H1 (cell line): ENCODE measurements around the gene PRR19. TPM values are rescaled to one million over a fixed set of nuclear protein-coding genes. Genes with fewer than 3 reads are reported as not detected.
"Not testable (repeated sequence)": the region's sequence is repeated elsewhere in the genome, so short reads cannot be mapped to it uniquely, and the experiment has no call there.

Experiments used
- CTCF ChIA-PET: fragments of 300-600 bp; sonication (Branson Sonifier 250); formaldehyde crosslinking; loops from one replicate; lab custom pipeline; 2021; ENCODE audit not compliant: partially characterized antibody; lab: Charles Lee
- POLR2A ChIA-PET: fragments of 300-600 bp; sonication (Branson Sonifier 250); formaldehyde crosslinking; loops from one replicate; lab custom pipeline; 2021; ENCODE audit warnings: inconsistent platforms; ENCODE audit not compliant: partially characterized antibody; lab: Charles Lee
- DNase-seq, 2 experiments: peaks; one replicate each; pipeline versions ENCODE4 v3.0.0 to v3.0.0-alpha.2; 2010 to 2022; ENCODE audit warnings: low spot score in 2 of 2, low read depth in 1 of 2, mixed read lengths in 1 of 2
- FAIRE-seq: peaks from 2 replicates; lab custom pipeline; 2011; peaks lifted over from hg19 to GRCh38; lab: Jason Lieb, UNC
- H2AFZ ChIP-seq: 2 replicates; pipeline ENCODE4 v1.8.1; 2012; ENCODE audit warnings: low read length, inconsistent platforms
- H2AK5ac ChIP-seq: 2 replicates; pipeline ENCODE4 v1.6.1; 2013; ENCODE audit warnings: low read depth, low read length
- H2BK120ac ChIP-seq: replicated peaks from 2 replicates; pipeline ENCODE3; 2013; ENCODE audit warnings: low read depth, low read length, inconsistent platforms
- H2BK12ac ChIP-seq: 2 replicates; pipeline ENCODE4 v1.6.1; 2013; ENCODE audit warnings: low read depth, low read length
- H2BK15ac ChIP-seq: 2 replicates; pipeline ENCODE4 v1.6.1; 2013; ENCODE audit warnings: low read length
- H2BK20ac ChIP-seq: 2 replicates; pipeline ENCODE4 v1.6.1; 2013; ENCODE audit warnings: low read length
- H2BK5ac ChIP-seq: 2 replicates; pipeline ENCODE4 v1.6.1; 2013; ENCODE audit warnings: low read depth, low read length
- H3K14ac ChIP-seq: 2 replicates; pipeline ENCODE4 v1.6.1; 2013; ENCODE audit warnings: inconsistent platforms; ENCODE audit not compliant: insufficient read length
- H3K18ac ChIP-seq: 2 replicates; pipeline ENCODE4 v1.6.1; 2013; ENCODE audit warnings: low read length; ENCODE audit errors: extremely low read depth
- H3K23ac ChIP-seq: 2 replicates; pipeline ENCODE4 v1.6.1; 2013; ENCODE audit warnings: inconsistent platforms; ENCODE audit not compliant: insufficient read length
- H3K23me2 ChIP-seq: 2 replicates; pipeline ENCODE4 v1.6.1; 2013; ENCODE audit warnings: low read depth, low read length
- H3K27ac ChIP-seq: 2 replicates; pipeline ENCODE4 v1.6.1; 2011; ENCODE audit warnings: low read depth, low read length, inconsistent platforms
- H3K27me3 ChIP-seq, 4 experiments: replicated peaks in 1 of 4; 1 replicate in 1 of 4; 2 replicates in 3 of 4; pipeline versions ENCODE4 v1.6.1 to v1.8.1; 2011 to 2013; ENCODE audit warnings: low read length in 3 of 4, mild to moderate bottlenecking in 3 of 4, inconsistent platforms in 2 of 4, mixed read lengths in 2 of 4, moderate library complexity in 1 of 4; ENCODE audit not compliant: control insufficient read depth in 3 of 4, insufficient read depth in 3 of 4; ENCODE audit errors: extremely low read depth in 1 of 4
- H3K36me3 ChIP-seq, 4 experiments: 2 replicates each; pipeline versions ENCODE4 v1.6.1 to v1.8.1; 2011 to 2013; ENCODE audit warnings: mild to moderate bottlenecking in 4 of 4, low read length in 3 of 4, moderate library complexity in 2 of 4, control low read depth in 1 of 4, inconsistent platforms in 1 of 4; ENCODE audit not compliant: insufficient read depth in 4 of 4, control insufficient read depth in 2 of 4
- H3K4ac ChIP-seq: replicated peaks from 2 replicates; pipeline ENCODE3; 2013; ENCODE audit warnings: low read length, low read depth, mixed read lengths, inconsistent platforms; ENCODE audit not compliant: insufficient read length
- H3K4me1 ChIP-seq, 4 experiments: replicated peaks in 1 of 4; 1 replicate in 1 of 4; 2 replicates in 3 of 4; pipeline versions ENCODE4 v1.6.1 to v1.8.1; 2011 to 2013; ENCODE audit warnings: low read length in 3 of 4, inconsistent platforms in 2 of 4, mixed read lengths in 1 of 4; ENCODE audit not compliant: insufficient read depth in 4 of 4, control insufficient read depth in 3 of 4
- H3K4me2 ChIP-seq, 2 experiments: 2 replicates each; pipeline versions ENCODE4 v1.6.1 to v1.8.1; 2011 to 2013; ENCODE audit warnings: low read depth in 2 of 2, low read length in 2 of 2, control low read depth in 1 of 2, inconsistent platforms in 1 of 2, mild to moderate bottlenecking in 1 of 2; ENCODE audit not compliant: insufficient read depth in 1 of 2
- H3K4me3 ChIP-seq, 4 experiments: fragments of 200-600, 300-600 bp in 1 of 4; sonication (generic), shearing (Covaris generic), sonication (Bioruptor Twin) in 1 of 4; 2 replicates each; pipeline versions ENCODE4 v1.5.1 to v1.8.1; 2011 to 2016; ENCODE audit warnings: low read length in 4 of 4, low read depth in 3 of 4, control low read depth in 2 of 4, inconsistent platforms in 2 of 4, mild to moderate bottlenecking in 2 of 4, mixed read lengths in 1 of 4, moderate library complexity in 1 of 4; ENCODE audit not compliant: insufficient read depth in 2 of 4; ENCODE audit errors: extremely low read depth in 1 of 4
- H3K56ac ChIP-seq: replicated peaks from 2 replicates; pipeline ENCODE3; 2013; ENCODE audit warnings: low read depth, mild to moderate bottlenecking, mixed read lengths, low read length, inconsistent platforms; ENCODE audit not compliant: insufficient read length
- H3K79me1 ChIP-seq: 2 replicates; pipeline ENCODE4 v1.6.1; 2013; ENCODE audit warnings: low read depth, low read length, control low read depth
- H3K79me2 ChIP-seq, 2 experiments: 2 replicates each; pipeline versions ENCODE4 v1.6.1 to v1.8.1; 2012 to 2013; ENCODE audit warnings: low read length in 2 of 2, mild to moderate bottlenecking in 2 of 2, inconsistent platforms in 1 of 2; ENCODE audit not compliant: insufficient read depth in 2 of 2, control insufficient read depth in 1 of 2
- H3K9ac ChIP-seq, 4 experiments: replicated peaks in 1 of 4; 1 replicate in 1 of 4; 2 replicates in 3 of 4; pipeline versions ENCODE4 v1.6.1 to v1.8.1; 2011 to 2013; ENCODE audit warnings: low read depth in 3 of 4, low read length in 3 of 4, control low read depth in 2 of 4, mild to moderate bottlenecking in 2 of 4, moderate library complexity in 2 of 4, inconsistent platforms in 1 of 4; ENCODE audit errors: extremely low read depth in 1 of 4
- H3K9me3 ChIP-seq, 2 experiments: 2 replicates each; pipeline versions ENCODE4 v1.6.1 to v1.8.1; 2012 to 2013; ENCODE audit warnings: mild to moderate bottlenecking in 2 of 2, moderate library complexity in 2 of 2, control low read depth in 1 of 2, inconsistent platforms in 1 of 2, low read depth in 1 of 2, low read length in 1 of 2, mixed read lengths in 1 of 2; ENCODE audit not compliant: insufficient read depth in 2 of 2
- H4K20me1 ChIP-seq, 2 experiments: replicated peaks in 1 of 2; 2 replicates each; pipeline versions ENCODE3 to v1.8.1; 2011 to 2013; ENCODE audit warnings: inconsistent platforms in 2 of 2, low read length in 2 of 2, mild to moderate bottlenecking in 1 of 2; ENCODE audit not compliant: insufficient read depth in 2 of 2, control insufficient read depth in 1 of 2
- H4K5ac ChIP-seq: 2 replicates; pipeline ENCODE4 v1.6.1; 2013; ENCODE audit warnings: low read length, low read depth, mixed read lengths, inconsistent platforms; ENCODE audit not compliant: insufficient read length
- H4K8ac ChIP-seq: 2 replicates; pipeline ENCODE4 v1.8.0; 2013; ENCODE audit warnings: mild to moderate bottlenecking, moderate library complexity, low read length, inconsistent platforms; ENCODE audit not compliant: insufficient read depth; ENCODE audit errors: extremely low read depth
- H4K91ac ChIP-seq: replicated peaks from 2 replicates; pipeline ENCODE3; 2013; ENCODE audit warnings: low read length, mixed read lengths, inconsistent platforms; ENCODE audit not compliant: insufficient read length
- WGBS, 2 experiments: shearing (Covaris generic) in 1 of 2; methylation state at CpG; one replicate each; pipeline versions ENCODE4 v1.1.6 to v1.1.7; 2013 to 2015; ENCODE audit warnings: low lambda C conversion rate in 2 of 2, mixed read lengths in 2 of 2, inconsistent platforms in 1 of 2, low coverage in 1 of 2, missing lambda C conversion rate in 1 of 2; ENCODE audit not compliant: insufficient replicate concordance in 2 of 2, insufficient coverage in 1 of 2, insufficient read length in 1 of 2; ENCODE audit errors: extremely low coverage in 1 of 2, missing lambda C conversion rate in 1 of 2; 5-methylcytosine and 5-hydroxymethylcytosine counted together
- polyA plus RNA-seq, 7 experiments: library from polyadenylated mRNA; depleted of rRNA in 3 of 7; stranded (reverse) in 5 of 7; unstranded in 2 of 7; fragments of >200 nt in 5 of 7; fragments of 200-250 nt in 2 of 7; gene quantifications; 1 replicate in 5 of 7; 2 replicates in 1 of 7; 4 replicates in 1 of 7; pipeline versions ENCODE4 v1.2.1 to v1.2.3, GENCODE V29; 2011 to 2013; ENCODE audit warnings: missing spikeins in 2 of 7, mixed read lengths in 2 of 7
- total RNA-seq: library from RNA; stranded (reverse); fragmentation: NEBNext Ultra II Directional; extraction: Animal tissue kit (Norgen Biotek cat#: 25700); gene quantifications from 2 replicates; pipeline ENCODE4 v1.2.1, GENCODE V29; 2021

Gene PRR19
- total and polyA plus RNA-seq, 2 of the 8 experiments (the other 6 are each of a cell fraction or from before 2014, with no cell fraction given): 7.2 to 7.5 TPM

DNA sequence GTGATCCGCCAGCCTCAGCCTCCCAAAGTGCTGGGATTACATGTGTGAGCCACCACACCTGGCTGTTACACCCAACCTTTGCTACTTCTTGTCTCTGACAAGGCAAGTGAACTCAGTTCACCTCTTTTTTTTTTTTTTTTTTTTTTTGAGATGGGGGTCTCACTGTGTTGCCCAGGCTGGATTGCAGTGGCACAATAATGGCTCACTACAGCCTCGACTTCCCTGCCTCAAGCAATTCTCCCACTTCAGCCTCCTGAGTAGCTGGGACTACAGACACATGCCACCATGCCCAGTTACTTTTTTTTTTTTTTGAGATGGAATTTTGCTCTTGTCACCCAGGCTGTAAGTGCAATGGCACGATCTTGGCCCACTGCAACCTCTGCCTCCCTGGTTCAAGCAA lies 44.1 kb upstream of the PRR19 start:
- FAIRE-seq, H3K18ac ChIP-seq, H3K27me3 ChIP-seq, H2BK20ac ChIP-seq, H3K56ac ChIP-seq, H2BK15ac ChIP-seq, H3K14ac ChIP-seq, H4K91ac ChIP-seq, H3K36me3 ChIP-seq, H3K9ac ChIP-seq, H3K4me3 ChIP-seq, H4K20me1 ChIP-seq, H2BK12ac ChIP-seq, H3K27ac ChIP-seq, H4K8ac ChIP-seq, H2AFZ ChIP-seq, H3K79me1 ChIP-seq, DNase-seq, H3K4ac ChIP-seq, H2AK5ac ChIP-seq, H3K4me1 ChIP-seq, H4K5ac ChIP-seq, H2BK120ac ChIP-seq, H2BK5ac ChIP-seq, H3K4me2 ChIP-seq, H3K79me2 ChIP-seq, H3K23ac ChIP-seq, H3K9me3 ChIP-seq: not testable (repeated sequence)
- H3K23me2 ChIP-seq: peaks cover 11% of the 10 kb centered on the region; the same call in 1 of the 2 replicates
- WGBS, 2 experiments: 83% methylated on average over 2 of the region's 3 CpGs; no CpG with 5 or more reads in 1 of the 2 experiments
- POLR2A ChIA-PET: interaction anchor here (1.0 to 1.4 kb wide), 4 partner anchors 12 to 121 kb away, joined by 3 to 5 read pairs (median 4); no protein-coding TSS in a partner anchor
- CTCF ChIA-PET: interaction anchor here (0.7 to 9.1 kb wide), 8 partner anchors 9 to 593 kb away, joined by 3 to 75 read pairs (median 3); no protein-coding TSS in a partner anchor
